Measurements from ENCODE around the gene RNU1-1. TPM values are rescaled to one million over a fixed set of nuclear protein-coding genes. Genes with fewer than 3 reads are reported as not detected.
"Not testable (repeated sequence)": the region's sequence is repeated elsewhere in the genome, so short reads cannot be mapped to it uniquely, and the experiment has no call there.

The RNU1-1 gene
- total RNA-seq, 3 donors from 2014 or later (not counting 1 experiment from before 2014, with no cell fraction given) = 2,937 to 3,261 (median 3,038) TPM

GRCh38 chr1:16549545-16549944 is 35.5 kb upstream of the RNU1-1 start:
- 83% methylated on average over 1 of the region's 1 CpG for WGBS (ENCODE audit: insufficient coverage)
- intact Hi-C loops (cut with micrococcal nuclease); H3K27ac Mint-ChIP-seq: not testable (repeated sequence)

GRCh38 chr1:16547502-16548241 is 33.6 kb upstream of the RNU1-1 start:
- H3K27me3 ChIP-seq (ENCODE audit: control insufficient read depth, insufficient read depth, low read length); H3K4me1 Mint-ChIP-seq; H3K4me3 ChIP-seq (ENCODE audit: low read length); H3K27me3 Mint-ChIP-seq (ENCODE audit: low read depth in 2 of 2); intact Hi-C loops (cut with micrococcal nuclease); H3K36me3 ChIP-seq (ENCODE audit: control insufficient read depth, insufficient read depth, low read length); H3K27ac ChIP-seq (ENCODE audit: low read length); H3K4me3 Mint-ChIP-seq; H3K36me3 Mint-ChIP-seq; H3K4me1 ChIP-seq (ENCODE audit: control insufficient read depth, insufficient read depth, low read length); DNase-seq; ATAC-seq; H3K9me3 ChIP-seq (ENCODE audit: control insufficient read depth, insufficient read depth, low read length); H3K27ac Mint-ChIP-seq; H3K9me3 Mint-ChIP-seq: not testable (repeated sequence)
- 59% methylated on average over 17 of the region's 41 CpGs for WGBS (ENCODE audit: insufficient coverage)

More at GRCh38 chr1:16549545-16549944, 35.5 kb upstream of the RNU1-1 start:
- H3K4me1 Mint-ChIP-seq; H3K9me3 ChIP-seq (ENCODE audit: control insufficient read depth, insufficient read depth, low read length); H3K4me3 ChIP-seq (ENCODE audit: low read length); DNase-seq; H3K4me3 Mint-ChIP-seq; H3K4me1 ChIP-seq (ENCODE audit: control insufficient read depth, insufficient read depth, low read length); H3K27me3 Mint-ChIP-seq (ENCODE audit: low read depth in 2 of 2); H3K9me3 Mint-ChIP-seq; H3K36me3 Mint-ChIP-seq; H3K27me3 ChIP-seq (ENCODE audit: control insufficient read depth, insufficient read depth, low read length); H3K36me3 ChIP-seq (ENCODE audit: control insufficient read depth, insufficient read depth, low read length); H3K27ac ChIP-seq (ENCODE audit: low read length): not testable (repeated sequence)
- peak in 1 of 3 donors; percentile 37 for ATAC-seq

- H3K4me3 ChIP-seq (ENCODE audit: low read length); intact Hi-C loops (cut with micrococcal nuclease); ATAC-seq; H3K4me3 Mint-ChIP-seq; H3K36me3 ChIP-seq (ENCODE audit: control insufficient read depth, insufficient read depth, low read length); H3K4me1 Mint-ChIP-seq; H3K27me3 Mint-ChIP-seq (ENCODE audit: low read depth in 2 of 2); H3K27ac ChIP-seq (ENCODE audit: low read length); H3K4me1 ChIP-seq (ENCODE audit: control insufficient read depth, insufficient read depth, low read length); H3K9me3 ChIP-seq (ENCODE audit: control insufficient read depth, insufficient read depth, low read length); H3K36me3 Mint-ChIP-seq; H3K9me3 Mint-ChIP-seq; H3K27ac Mint-ChIP-seq; H3K27me3 ChIP-seq (ENCODE audit: control insufficient read depth, insufficient read depth, low read length): not testable (repeated sequence)
- 63% methylated on average over 12 of the region's 16 CpGs for WGBS (ENCODE audit: insufficient coverage)
- peak in 1 of 2 donors; percentile 46 for DNase-seq
These were observed 31.6 kb upstream of the RNU1-1 start for GRCh38 chr1:16545682-16546095.

- WGBS (ENCODE audit: insufficient coverage) = no CpG with 5 or more reads among the region's 2 CpGs
- H3K36me3 Mint-ChIP-seq; H3K4me1 ChIP-seq (ENCODE audit: control insufficient read depth, insufficient read depth, low read length); H3K9me3 Mint-ChIP-seq; intact Hi-C loops (cut with micrococcal nuclease); H3K27ac Mint-ChIP-seq; H3K4me1 Mint-ChIP-seq; ATAC-seq; H3K4me3 ChIP-seq (ENCODE audit: low read length); H3K27me3 ChIP-seq (ENCODE audit: control insufficient read depth, insufficient read depth, low read length); H3K9me3 ChIP-seq (ENCODE audit: control insufficient read depth, insufficient read depth, low read length); H3K4me3 Mint-ChIP-seq; DNase-seq; H3K27ac ChIP-seq (ENCODE audit: low read length); H3K36me3 ChIP-seq (ENCODE audit: control insufficient read depth, insufficient read depth, low read length): not testable (repeated sequence)
- H3K27me3 Mint-ChIP-seq (ENCODE audit: low read depth in 2 of 2) = peaks cover 0 to 16% of the 10 kb centered on the region in 2 donors
These were observed 26.4 kb upstream of the RNU1-1 start for GRCh38 chr1:16540421-16540893.

GRCh38 chr1:16537528-16537927 is 23.4 kb upstream of the RNU1-1 start:
- 94% methylated on average over 5 of the region's 6 CpGs for WGBS (ENCODE audit: insufficient coverage)

GRCh38 chr1:16536796-16537195 is 22.7 kb upstream of the RNU1-1 start:
- H3K27ac Mint-ChIP-seq; H3K4me3 ChIP-seq (ENCODE audit: low read length); H3K36me3 Mint-ChIP-seq; H3K27ac ChIP-seq (ENCODE audit: low read length); H3K36me3 ChIP-seq (ENCODE audit: control insufficient read depth, insufficient read depth, low read length); H3K27me3 ChIP-seq (ENCODE audit: control insufficient read depth, insufficient read depth, low read length); DNase-seq; intact Hi-C loops (cut with micrococcal nuclease); H3K4me3 Mint-ChIP-seq; H3K9me3 Mint-ChIP-seq; ATAC-seq; H3K9me3 ChIP-seq (ENCODE audit: control insufficient read depth, insufficient read depth, low read length): not testable (repeated sequence)
- H3K4me1 ChIP-seq (ENCODE audit: control insufficient read depth, insufficient read depth, low read length) = peaks cover 15% of the 10 kb centered on the region
- Mint-ChIP-seq H3K4me1 (peaks cover 6 to 10% of the 10 kb centered on the region in 2 donors), H3K27me3 (ENCODE audit: low read depth in 2 of 2) (peaks cover 11 to 27% of the 10 kb centered on the region in 2 donors)
- 92% methylated on average over 15 of the region's 15 CpGs for WGBS (ENCODE audit: insufficient coverage)

More at GRCh38 chr1:16537528-16537927, 23.4 kb upstream of the RNU1-1 start:
- H3K9me3 Mint-ChIP-seq; H3K27me3 ChIP-seq (ENCODE audit: control insufficient read depth, insufficient read depth, low read length); H3K27ac Mint-ChIP-seq; H3K4me3 Mint-ChIP-seq; H3K36me3 ChIP-seq (ENCODE audit: control insufficient read depth, insufficient read depth, low read length); H3K9me3 ChIP-seq (ENCODE audit: control insufficient read depth, insufficient read depth, low read length); intact Hi-C loops (cut with micrococcal nuclease); H3K27ac ChIP-seq (ENCODE audit: low read length); H3K36me3 Mint-ChIP-seq; ATAC-seq; H3K4me3 ChIP-seq (ENCODE audit: low read length); DNase-seq: not testable (repeated sequence)
- peaks cover 15% of the 10 kb centered on the region for H3K4me1 ChIP-seq (ENCODE audit: control insufficient read depth, insufficient read depth, low read length)
- peaks cover 6 to 10% of the 10 kb centered on the region in 2 donors for H3K4me1 Mint-ChIP-seq
- H3K27me3 Mint-ChIP-seq (ENCODE audit: low read depth in 2 of 2) = peaks cover 7 to 22% of the 10 kb centered on the region in 2 donors

GRCh38 chr1:16535898-16536297 is 21.8 kb upstream of the RNU1-1 start:
- H3K27me3 Mint-ChIP-seq (ENCODE audit: low read depth in 2 of 2) = peaks cover 17 to 30% of the 10 kb centered on the region in 2 donors
- H3K4me3 ChIP-seq (ENCODE audit: low read length); H3K27ac ChIP-seq (ENCODE audit: low read length); DNase-seq; ATAC-seq; H3K36me3 ChIP-seq (ENCODE audit: control insufficient read depth, insufficient read depth, low read length); intact Hi-C loops (cut with micrococcal nuclease); H3K36me3 Mint-ChIP-seq; H3K9me3 ChIP-seq (ENCODE audit: control insufficient read depth, insufficient read depth, low read length); H3K27ac Mint-ChIP-seq; H3K9me3 Mint-ChIP-seq; H3K4me3 Mint-ChIP-seq: not testable (repeated sequence)
- WGBS (ENCODE audit: insufficient coverage) = 79% methylated on average over 17 of the region's 22 CpGs
- peaks cover 6 to 10% of the 10 kb centered on the region in 2 donors for H3K4me1 Mint-ChIP-seq
- Histone ChIP-seq H3K27me3 (ENCODE audit: control insufficient read depth, insufficient read depth, low read length) (peaks cover 10% of the 10 kb centered on the region), H3K4me1 (ENCODE audit: control insufficient read depth, insufficient read depth, low read length) (peaks cover 15% of the 10 kb centered on the region)

GRCh38 chr1:16535487-16535886 is 21.4 kb upstream of the RNU1-1 start:
- H3K4me3 ChIP-seq (ENCODE audit: low read length); H3K9me3 ChIP-seq (ENCODE audit: control insufficient read depth, insufficient read depth, low read length); H3K36me3 ChIP-seq (ENCODE audit: control insufficient read depth, insufficient read depth, low read length); H3K27ac ChIP-seq (ENCODE audit: low read length); H3K36me3 Mint-ChIP-seq; DNase-seq; H3K27ac Mint-ChIP-seq; H3K9me3 Mint-ChIP-seq; intact Hi-C loops (cut with micrococcal nuclease); ATAC-seq: not testable (repeated sequence)
- 50% methylated on average over 27 of the region's 34 CpGs for WGBS (ENCODE audit: insufficient coverage)
- Histone ChIP-seq H3K27me3 (ENCODE audit: control insufficient read depth, insufficient read depth, low read length) (peaks cover 10% of the 10 kb centered on the region), H3K4me1 (ENCODE audit: control insufficient read depth, insufficient read depth, low read length) (peaks cover 15% of the 10 kb centered on the region)
- Mint-ChIP-seq H3K4me3 (peak overlapping the region; percentile 37), H3K4me1 (peaks cover 6 to 10% of the 10 kb centered on the region in 2 donors), H3K27me3 (ENCODE audit: low read depth in 2 of 2) (peaks cover 17 to 30% of the 10 kb centered on the region in 2 donors)
